AG10803 (cell line): ENCODE results near the gene ANKRD17.

Experiments used
- DNase-seq: peaks from one replicate; pipeline ENCODE4 v3.0.0; 2010; ENCODE audit warnings: low read depth
- H3K4me3 ChIP-seq: 2 replicates; pipeline ENCODE4 v1.5.1; 2011; ENCODE audit warnings: mild to moderate bottlenecking, low read length, control low read depth
- TF ChIP-seq, protein P1 (sequence below): conservative IDR thresholded peaks from 2 replicates; pipeline ENCODE4 v1.5.1; 2011; ENCODE audit warnings: mild to moderate bottlenecking, low read length, control low read depth, inconsistent platforms

The ANKRD17 gene

GRCh38 chr4:73129319-73129718 lies 129.3 kb downstream of the ANKRD17 start:
- DNase-seq, result no peak
- H3K4me3 ChIP-seq, result no peak overlapping the region
- TF ChIP-seq, protein P1, sequence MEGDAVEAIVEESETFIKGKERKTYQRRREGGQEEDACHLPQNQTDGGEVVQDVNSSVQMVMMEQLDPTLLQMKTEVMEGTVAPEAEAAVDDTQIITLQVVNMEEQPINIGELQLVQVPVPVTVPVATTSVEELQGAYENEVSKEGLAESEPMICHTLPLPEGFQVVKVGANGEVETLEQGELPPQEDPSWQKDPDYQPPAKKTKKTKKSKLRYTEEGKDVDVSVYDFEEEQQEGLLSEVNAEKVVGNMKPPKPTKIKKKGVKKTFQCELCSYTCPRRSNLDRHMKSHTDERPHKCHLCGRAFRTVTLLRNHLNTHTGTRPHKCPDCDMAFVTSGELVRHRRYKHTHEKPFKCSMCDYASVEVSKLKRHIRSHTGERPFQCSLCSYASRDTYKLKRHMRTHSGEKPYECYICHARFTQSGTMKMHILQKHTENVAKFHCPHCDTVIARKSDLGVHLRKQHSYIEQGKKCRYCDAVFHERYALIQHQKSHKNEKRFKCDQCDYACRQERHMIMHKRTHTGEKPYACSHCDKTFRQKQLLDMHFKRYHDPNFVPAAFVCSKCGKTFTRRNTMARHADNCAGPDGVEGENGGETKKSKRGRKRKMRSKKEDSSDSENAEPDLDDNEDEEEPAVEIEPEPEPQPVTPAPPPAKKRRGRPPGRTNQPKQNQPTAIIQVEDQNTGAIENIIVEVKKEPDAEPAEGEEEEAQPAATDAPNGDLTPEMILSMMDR, result no peak

- DNase-seq, result peak; percentile 11
- TF ChIP-seq, protein P1, result peak; percentile 37
- H3K4me3 ChIP-seq, result no peak overlapping the region
Observed at GRCh38 chr4:73127839-73128453, 130.7 kb downstream of the ANKRD17 start.

DNA sequence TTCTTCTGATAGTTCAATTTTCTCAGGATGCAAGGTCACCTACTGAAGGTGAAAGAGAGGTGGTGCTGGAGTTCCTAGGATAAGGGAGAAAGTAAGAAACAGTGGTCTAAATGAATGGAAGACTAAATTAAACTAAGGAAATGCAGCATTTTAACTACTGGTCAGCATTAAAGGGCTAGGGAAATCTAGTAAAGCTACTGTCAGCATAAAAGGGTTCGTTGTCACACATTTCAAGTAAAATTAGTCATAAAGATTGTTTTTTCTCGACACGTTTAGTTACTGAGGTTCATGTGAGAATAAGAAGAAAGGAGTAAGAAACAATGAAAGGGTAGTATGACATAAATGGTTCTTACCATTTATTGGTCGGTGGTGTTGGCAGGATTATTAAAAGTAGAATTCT lies 149.1 kb downstream of the ANKRD17 start:
- TF ChIP-seq, protein P1, result no peak
- no peak overlapping the region for H3K4me3 ChIP-seq
- DNase-seq, result no peak

DNA sequence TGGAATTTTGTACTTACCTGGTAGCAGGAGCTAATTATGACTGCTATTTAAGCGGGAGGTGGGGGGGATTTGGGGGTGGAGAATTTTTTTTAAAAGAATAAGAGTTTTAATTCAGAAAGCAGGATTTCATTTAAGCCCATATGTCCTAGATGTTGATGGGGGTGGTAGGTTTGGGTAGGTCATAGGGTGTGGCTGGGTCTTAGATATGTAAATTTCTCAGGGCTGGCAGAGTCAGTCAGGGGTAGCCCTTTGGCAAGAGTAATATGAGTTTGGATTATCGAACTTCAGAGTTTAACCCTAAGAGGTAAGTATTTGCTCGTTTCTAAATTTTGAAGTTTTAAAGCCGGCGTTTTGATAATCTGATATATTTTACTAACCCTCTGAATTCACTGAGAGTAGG lies 153.9 kb downstream of the ANKRD17 start:
- no peak overlapping the region for H3K4me3 ChIP-seq
- no peak for DNase-seq
- TF ChIP-seq, protein P1, result no peak

DNA sequence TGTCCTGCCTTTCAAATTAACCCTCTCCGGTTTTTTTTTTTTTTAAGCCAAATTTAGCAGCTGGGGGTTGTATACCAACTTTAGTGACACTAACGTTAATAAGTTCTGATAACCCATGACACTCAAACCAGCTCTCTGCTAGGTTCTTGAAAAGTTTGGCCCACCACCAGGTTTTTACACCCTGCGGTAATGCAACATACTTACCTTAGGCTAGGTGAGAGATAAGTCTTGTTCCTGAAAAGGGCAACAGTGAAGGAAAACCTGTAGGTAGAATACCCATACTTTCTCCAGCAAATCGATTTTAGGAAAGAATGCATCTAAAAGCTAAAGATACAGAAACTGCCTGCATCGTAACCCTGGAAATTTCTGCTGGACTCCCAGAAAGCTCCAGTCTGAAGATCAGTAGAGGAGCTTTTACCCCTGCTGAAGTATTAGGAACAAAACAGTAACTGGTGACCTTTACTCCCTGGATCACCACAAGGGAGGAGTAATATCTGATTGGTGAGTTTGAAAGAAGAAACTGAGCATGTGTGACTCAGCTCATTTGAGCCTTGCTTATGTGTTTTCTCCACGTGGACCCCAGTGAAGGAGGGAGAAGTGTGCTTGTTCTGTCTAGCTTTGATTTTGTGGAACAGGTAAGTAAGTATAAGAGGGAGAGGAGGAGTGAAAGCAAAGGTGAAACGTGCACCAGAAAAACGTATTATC lies 154.6 kb downstream of the ANKRD17 start:
- TF ChIP-seq, protein P1, result no peak
- DNase-seq, result no peak
- H3K4me3 ChIP-seq, result no peak overlapping the region

DNA sequence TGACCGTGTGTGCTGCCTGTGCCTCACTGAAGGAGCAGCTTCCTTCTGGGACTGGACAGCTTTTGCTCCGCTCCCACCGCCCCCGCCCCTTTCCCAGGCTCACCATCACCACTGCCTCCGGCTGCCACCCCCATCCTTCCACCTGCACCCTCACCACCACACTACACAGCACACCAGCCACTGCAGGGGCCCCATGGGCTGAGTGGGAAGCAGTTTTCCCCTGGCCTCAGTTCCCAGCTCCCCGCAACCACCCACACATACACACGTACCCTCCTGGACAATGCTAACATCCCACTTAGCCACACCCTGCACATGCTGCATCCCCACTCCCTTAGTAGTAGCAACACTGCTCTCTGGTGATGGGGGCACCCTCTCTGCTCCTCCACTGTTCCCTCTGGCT lies 159.5 kb downstream of the ANKRD17 start:
- no peak overlapping the region for H3K4me3 ChIP-seq
- TF ChIP-seq, protein P1, result no peak
- no peak for DNase-seq

GRCh38 chr4:73098713-73099112 lies 159.9 kb downstream of the ANKRD17 start:
- TF ChIP-seq, protein P1, result no peak
- H3K4me3 ChIP-seq, result no peak overlapping the region
- no peak for DNase-seq
